Ramos (cell line): ENCODE results near the gene GALNT18.

Source experiments
- in situ Hi-C: fragments of 300-500 bp; cut with MboI; formaldehyde crosslinking; loops from one replicate; pipeline ENCODE4 v1.14.3; 2022; ENCODE audit warnings: low sequenced_read_pairs; ENCODE audit not compliant: unreplicated experiment

Gene GALNT18

GRCh38 chr11:11265994-11266606, 355.7 kb downstream of the GALNT18 start:
- in situ Hi-C loops = loop anchor here (25.0 kb wide), 1 partner anchor 479 kb away; no protein-coding TSS in a partner anchor

DNA sequence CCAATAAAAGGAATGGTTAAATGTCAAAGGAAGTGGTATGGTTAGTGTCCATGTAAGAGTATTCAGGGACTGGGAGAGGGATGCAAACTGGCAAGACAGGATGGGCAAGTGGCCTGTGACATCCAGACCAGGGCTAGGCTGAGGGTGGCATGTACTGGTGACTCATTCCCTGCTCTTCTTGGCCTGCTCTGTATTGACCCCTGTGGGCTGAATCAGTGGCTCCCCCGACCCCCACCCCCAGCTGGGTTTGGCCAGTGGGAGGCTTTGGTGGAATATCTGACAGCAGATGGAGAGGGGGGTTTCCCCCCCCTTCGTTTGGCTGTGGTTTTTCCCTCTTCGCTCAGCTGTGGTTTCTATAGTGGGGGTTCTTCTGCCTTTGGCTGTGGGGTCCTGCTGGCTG, 356.5 kb downstream of the GALNT18 start:
- in situ Hi-C loops = loop anchor here (25.0 kb wide), 1 partner anchor 478 kb away; no protein-coding TSS in a partner anchor

DNA sequence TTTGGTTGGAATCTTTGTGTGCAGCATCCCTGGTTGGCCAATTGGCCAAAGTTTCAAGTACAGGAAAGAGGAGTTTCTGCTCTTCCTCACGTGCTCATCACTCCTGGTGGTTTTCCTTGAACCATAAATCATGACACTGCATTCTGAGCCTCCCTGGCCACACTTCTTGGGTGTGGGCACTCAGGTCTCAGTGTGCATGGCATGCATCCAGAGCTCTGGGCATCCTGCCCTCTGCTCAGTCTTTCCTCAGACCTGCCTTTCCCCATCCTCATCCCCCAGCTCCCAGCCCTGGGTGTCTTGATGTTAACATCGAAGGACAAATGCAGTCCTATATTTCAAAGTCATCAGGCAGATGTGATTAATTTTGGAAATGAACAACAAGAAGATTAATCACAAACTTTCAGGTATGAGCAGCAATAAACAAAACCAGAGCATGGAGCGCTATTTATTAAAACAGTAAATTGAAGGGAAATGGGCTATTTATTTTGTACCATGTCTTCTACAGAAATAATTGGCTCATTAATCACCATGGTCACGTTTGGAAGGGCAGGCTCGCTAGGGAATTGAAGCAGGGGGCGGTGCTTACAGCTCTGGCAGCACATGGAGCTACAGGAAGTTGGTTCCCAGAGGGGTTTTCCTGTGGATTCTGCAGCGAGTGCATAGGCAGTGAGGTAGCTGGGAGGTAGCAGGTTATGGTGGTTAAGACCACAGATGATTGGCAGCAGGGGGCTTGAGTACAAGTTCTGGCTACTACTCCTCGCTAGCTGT, 358.4 kb downstream of the GALNT18 start:
- in situ Hi-C loops = loop anchor here (25.0 kb wide), 1 partner anchor 476 kb away; no protein-coding TSS in a partner anchor

DNA sequence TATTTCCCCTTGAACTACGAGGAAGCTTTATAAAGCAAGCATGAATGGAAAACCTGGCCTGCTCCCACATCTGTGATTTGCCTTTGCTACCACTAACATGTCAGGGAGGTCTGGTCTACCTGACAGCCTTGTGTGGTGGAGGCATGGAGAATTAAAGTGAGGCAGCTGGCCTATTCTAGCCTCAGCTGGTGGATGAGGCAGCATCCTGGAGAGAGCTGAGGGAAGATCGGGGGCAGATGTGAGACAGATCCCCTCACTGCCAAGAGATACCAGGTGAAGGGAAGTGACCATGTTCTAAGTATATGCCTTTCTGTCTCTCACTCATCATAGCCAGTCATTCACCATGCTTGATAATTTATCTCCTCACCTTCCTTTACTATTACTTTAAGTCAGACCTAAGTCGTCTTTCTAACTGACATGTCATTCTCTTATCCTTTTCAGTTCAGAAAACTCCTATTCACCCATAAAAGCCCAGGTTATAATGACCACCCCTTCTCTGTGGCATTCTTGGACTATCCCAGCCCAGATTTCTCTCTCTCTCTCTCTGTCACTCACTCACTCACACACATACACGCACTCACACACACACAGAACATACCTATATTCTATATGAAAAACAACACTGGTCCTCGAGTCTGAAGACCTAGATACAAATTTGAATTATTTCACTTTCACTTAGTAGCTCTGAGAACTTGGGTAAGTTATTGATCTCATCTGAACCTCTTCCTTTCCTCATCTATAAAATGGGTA, 359.5 kb downstream of the GALNT18 start:
- in situ Hi-C loops = loop anchor here (25.0 kb wide), 1 partner anchor 475 kb away; no protein-coding TSS in a partner anchor

DNA sequence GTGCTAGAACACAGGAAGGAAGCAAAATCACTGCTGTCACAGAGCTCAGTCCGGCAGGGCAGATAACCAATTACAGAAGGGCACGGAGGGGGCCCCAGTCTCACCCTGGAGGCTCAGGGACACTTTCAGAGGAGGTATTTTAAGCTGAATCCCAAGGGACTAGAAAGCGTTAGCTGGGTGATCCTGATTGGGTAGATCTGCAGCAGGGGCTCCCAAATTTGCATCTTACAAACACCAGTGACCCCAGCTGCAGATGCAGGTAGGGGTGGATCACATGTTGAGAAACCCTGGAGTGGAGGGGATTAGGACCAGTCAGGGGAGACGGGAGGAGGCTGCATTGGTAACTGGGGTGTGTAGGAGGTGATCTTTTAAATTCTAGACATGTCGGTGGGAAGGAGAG, 360.2 kb downstream of the GALNT18 start:
- in situ Hi-C loops = loop anchor here (25.0 kb wide), 1 partner anchor 474 kb away; no protein-coding TSS in a partner anchor

GRCh38 chr11:11260903-11261302, 360.9 kb downstream of the GALNT18 start:
- in situ Hi-C loops = loop anchor here (25.0 kb wide), 1 partner anchor 474 kb away; no protein-coding TSS in a partner anchor

GRCh38 chr11:11253995-11254394, 367.8 kb downstream of the GALNT18 start:
- in situ Hi-C loops = loop anchor here (25.0 kb wide), 1 partner anchor 467 kb away; no protein-coding TSS in a partner anchor

DNA sequence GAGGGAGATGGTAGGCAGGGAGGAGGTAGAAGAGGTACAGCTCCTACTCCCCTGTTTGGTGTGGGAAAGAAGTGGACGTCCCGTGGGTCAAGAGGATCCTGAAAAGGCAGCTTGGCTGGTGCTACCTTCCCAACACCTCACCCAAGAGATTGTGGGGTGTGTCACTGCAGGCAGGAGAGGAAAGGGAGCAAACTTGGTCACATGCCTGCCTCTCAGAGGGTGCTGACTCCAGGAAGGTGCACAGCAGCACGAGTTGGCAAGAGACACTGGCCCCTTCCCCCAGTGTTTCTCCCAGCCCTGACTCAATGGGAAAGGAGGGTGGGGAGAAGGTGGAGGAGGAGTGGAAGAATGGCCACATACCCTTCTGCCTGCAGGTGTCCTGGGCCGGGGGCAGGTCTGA, 368.3 kb downstream of the GALNT18 start:
- in situ Hi-C loops = loop anchor here (25.0 kb wide), 1 partner anchor 466 kb away; no protein-coding TSS in a partner anchor

DNA sequence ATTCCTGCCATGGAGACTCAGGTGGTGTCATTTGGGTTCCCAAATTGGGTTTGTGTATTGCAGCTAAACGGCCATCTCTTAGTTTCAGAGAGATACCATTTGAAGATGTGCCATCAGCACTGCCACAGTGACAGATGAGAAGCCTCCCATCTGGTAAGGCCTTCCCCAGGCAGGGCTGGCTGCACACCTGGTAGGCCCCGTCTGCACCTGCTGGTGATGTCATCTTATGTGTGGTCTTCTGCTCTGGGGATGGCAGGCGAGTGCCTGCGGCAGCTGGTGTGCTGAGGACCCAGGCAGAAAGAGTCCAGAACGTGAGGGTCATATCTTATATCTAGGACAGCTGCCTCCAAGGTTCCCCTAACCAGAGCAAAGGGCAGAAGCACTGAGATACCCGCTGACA, 369.4 kb downstream of the GALNT18 start:
- in situ Hi-C loops = loop anchor here (25.0 kb wide), 1 partner anchor 465 kb away; no protein-coding TSS in a partner anchor

- in situ Hi-C loops = loop anchor here (25.0 kb wide), 1 partner anchor 464 kb away; no protein-coding TSS in a partner anchor
Observed at GRCh38 chr11:11251394-11251970, 370.3 kb downstream of the GALNT18 start.

DNA sequence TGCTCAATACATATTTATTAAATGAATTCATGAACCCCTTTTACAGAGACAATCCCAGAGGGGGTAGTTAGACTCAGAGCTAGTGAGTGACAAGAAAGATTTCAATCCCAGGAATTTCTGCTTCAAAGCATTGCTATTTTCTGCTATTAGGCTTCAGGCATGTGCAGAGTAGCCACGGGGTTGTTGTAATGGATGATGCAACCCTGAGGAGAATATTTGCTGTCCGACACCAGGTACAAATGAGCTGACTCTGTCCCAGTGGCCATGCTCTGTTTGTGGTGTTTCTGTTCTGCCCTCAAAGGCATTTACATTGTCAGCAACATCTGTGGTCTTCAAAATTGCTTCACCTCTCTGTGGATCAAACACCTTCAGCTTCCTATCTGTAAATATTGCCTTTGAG, 371.3 kb downstream of the GALNT18 start:
- in situ Hi-C loops = loop anchor here (25.0 kb wide), 1 partner anchor 463 kb away; no protein-coding TSS in a partner anchor

- in situ Hi-C loops = no loop called here
Observed at GRCh38 chr11:11247576-11247975, 374.2 kb downstream of the GALNT18 start.

GRCh38 chr11:11247086-11247485, 374.7 kb downstream of the GALNT18 start:
- in situ Hi-C loops = no loop called here

- in situ Hi-C loops = no loop called here
Observed at GRCh38 chr11:11246166-11246565, 375.6 kb downstream of the GALNT18 start.

- in situ Hi-C loops = no loop called here
Observed at GRCh38 chr11:11245453-11245852, 376.4 kb downstream of the GALNT18 start.

DNA sequence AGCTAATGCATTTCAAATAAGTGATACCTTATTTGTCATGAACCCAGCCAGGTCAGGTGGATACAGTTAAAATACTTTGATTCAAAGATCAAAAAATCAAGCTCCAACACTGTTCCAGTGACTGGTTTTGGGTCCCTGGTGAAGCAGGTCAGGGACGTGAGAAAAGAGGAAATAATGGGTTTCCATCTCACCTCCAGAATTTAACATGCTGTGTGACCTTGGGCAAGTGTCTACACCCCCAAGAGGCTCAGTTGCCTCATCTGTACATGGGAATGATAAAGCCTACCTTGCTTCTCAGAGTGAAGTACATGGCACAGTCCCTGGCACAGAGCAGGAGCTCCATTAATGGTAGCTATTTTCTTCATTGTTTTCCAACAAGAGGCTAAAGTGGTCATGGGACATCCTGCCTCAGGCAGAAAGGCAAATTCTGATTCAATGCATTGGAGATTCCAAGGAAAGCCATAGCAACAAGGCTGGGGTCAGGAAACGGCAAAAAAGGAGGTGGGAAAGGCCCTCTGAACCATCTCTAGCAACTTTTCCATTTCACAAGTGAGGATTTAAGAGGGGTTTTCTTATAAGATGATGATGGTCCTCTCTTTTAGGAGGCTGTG, 377.2 kb downstream of the GALNT18 start:
- in situ Hi-C loops = no loop called here

- in situ Hi-C loops = no loop called here
Observed at GRCh38 chr11:11243590-11244469, 378.0 kb downstream of the GALNT18 start.

- in situ Hi-C loops = no loop called here
Observed at GRCh38 chr11:11243209-11243589, 378.6 kb downstream of the GALNT18 start.

GRCh38 chr11:11241284-11241683, 380.5 kb downstream of the GALNT18 start:
- in situ Hi-C loops = no loop called here
